WTC11 (cell line): Measurements from ENCODE around the gene MAP4K3.

Source experiments
- CBFB ChIP-seq: sonication (generic); formaldehyde crosslinking; IDR thresholded peaks from 2 replicates; pipeline ENCODE4 v1.8.1; 2022; ENCODE audit warnings: mild to moderate bottlenecking, low read depth, missing genetic modification reagents
- CTCF ChIP-seq: fragments of 200-600 bp; IDR thresholded peaks from 2 replicates; pipeline ENCODE4 v1.8.0; 2022; ENCODE audit warnings: antibody characterized with exemption
- ESRRA ChIP-seq: sonication (generic); formaldehyde crosslinking; IDR thresholded peaks from 2 replicates; pipeline ENCODE4 v1.8.1; 2022; ENCODE audit warnings: mild to moderate bottlenecking, missing genetic modification reagents, borderline replicate concordance
- JUN ChIP-seq: sonication (generic); formaldehyde crosslinking; IDR thresholded peaks from 2 replicates; pipeline ENCODE4 v1.8.0; 2023; ENCODE audit warnings: mild to moderate bottlenecking, missing genetic modification reagents
- KAT7 ChIP-seq: sonication (generic); formaldehyde crosslinking; IDR thresholded peaks from 2 replicates; pipeline ENCODE4 v1.8.1; 2023; ENCODE audit warnings: missing genetic modification reagents, mild to moderate bottlenecking, borderline replicate concordance
- MAX ChIP-seq: sonication (generic); formaldehyde crosslinking; IDR thresholded peaks from 2 replicates; pipeline ENCODE4 v1.8.0; 2022; ENCODE audit warnings: mild to moderate bottlenecking, missing genetic modification reagents
- NFYB ChIP-seq: sonication (generic); formaldehyde crosslinking; conservative IDR thresholded peaks from 2 replicates; pipeline ENCODE4 v1.8.0; 2022; ENCODE audit warnings: low read depth, missing genetic modification reagents
- NR3C1 ChIP-seq: sonication (generic); formaldehyde crosslinking; conservative IDR thresholded peaks from 2 replicates; pipeline ENCODE4 v1.8.1; 2023; ENCODE audit warnings: low read depth, mild to moderate bottlenecking, missing genetic modification reagents
- USF1 ChIP-seq: sonication (generic); formaldehyde crosslinking; IDR thresholded peaks from 2 replicates; pipeline ENCODE4 v1.8.0; 2022; ENCODE audit warnings: mild to moderate bottlenecking, missing genetic modification reagents
- ZBTB43 ChIP-seq: sonication (generic); formaldehyde crosslinking; IDR thresholded peaks from 2 replicates; pipeline ENCODE4 v1.8.1; 2023; ENCODE audit warnings: mild to moderate bottlenecking, missing genetic modification reagents
- ZNF423 ChIP-seq: fragments of 250-450 bp; sonication (Bioruptor Pico); IDR thresholded peaks from 2 replicates; pipeline ENCODE4 v2.1.2; 2022; ENCODE audit warnings: mild to moderate bottlenecking, moderate library complexity
- ZNF512 ChIP-seq: sonication (generic); formaldehyde crosslinking; IDR thresholded peaks from 2 replicates; pipeline ENCODE4 v1.8.1; 2022; ENCODE audit warnings: missing genetic modification reagents, borderline replicate concordance

- TF ChIP-seq CTCF (no peak), NFYB (CRISPR knock-in tag) (no peak), JUN (no peak), MAX (CRISPR knock-in tag) (no peak), ZNF512 (CRISPR knock-in tag) (no peak), ZNF423 (CRISPR knock-in tag) (no peak), USF1 (CRISPR knock-in tag) (no peak), KAT7 (no peak), NR3C1 (no peak), CBFB (CRISPR knock-in tag) (no peak), ZBTB43 (CRISPR knock-in tag) (no peak), ESRRA (CRISPR knock-in tag) (no peak)
These were observed 49.0 kb upstream of the MAP4K3 start for GRCh38 chr2:39486071-39486470.
